IPS-18c (cell line): ENCODE data around the gene CHID1.

ENCODE experiments used
- H3K4me3 ChIP-seq: 2 replicates; pipeline ENCODE4 v1.7.0; 2013; ENCODE audit warnings: low read depth, mild to moderate bottlenecking, low read length, moderate library complexity; ENCODE audit not compliant: insufficient read depth
- H3K9me3 ChIP-seq: one replicate; pipeline ENCODE4 v1.6.1; 2013; ENCODE audit warnings: mild to moderate bottlenecking, low read length, moderate library complexity; ENCODE audit not compliant: control insufficient read depth, insufficient read depth

CHID1 gene

GRCh38 chr11:818396-819128 is 92.0 kb downstream of the CHID1 start, which contains the start of gene PNPLA2:
Gene PNPLA2, plus strand, starts transcription at chr11:818914. Its CDS starts 805 bp downstream, at chr11:819719.
- Histone ChIP-seq H3K4me3 (peak within 1 kb of the TSS; percentile 89), H3K9me3 (no peaks in the 10 kb centered on the region)
